H9 (cell line): ENCODE measurements around the gene DBET. TPM values are rescaled to one million over a fixed set of nuclear protein-coding genes. Genes with fewer than 3 reads are reported as not detected.
"Not testable (repeated sequence)": the region's sequence is repeated elsewhere in the genome, so short reads cannot be mapped to it uniquely, and the experiment has no call there.

Experiments
- DNase-seq: peaks from one replicate; pipeline ENCODE4 v3.0.0-alpha.2; 2017
- H2AFZ ChIP-seq: one replicate; pipeline ENCODE4 v1.6.1; 2013; ENCODE audit warnings: mild to moderate bottlenecking, low read length, control low read depth, moderate library complexity
- H2AK5ac ChIP-seq: 2 replicates; pipeline ENCODE4 v1.6.1; 2013; ENCODE audit warnings: low read length, control low read depth, mixed read lengths; ENCODE audit not compliant: insufficient read length
- H2BK120ac ChIP-seq: one replicate; pipeline ENCODE4 v1.6.1; 2013; ENCODE audit warnings: low read depth, mild to moderate bottlenecking, low read length, control low read depth, inconsistent platforms; ENCODE audit not compliant: poor library complexity, severe bottlenecking
- H2BK12ac ChIP-seq: 2 replicates; pipeline ENCODE4 v1.6.1; 2013; ENCODE audit warnings: low read length, control low read depth, mixed read lengths, low read depth; ENCODE audit not compliant: insufficient read length
- H2BK15ac ChIP-seq: 2 replicates; pipeline ENCODE4 v1.6.1; 2013; ENCODE audit warnings: low read depth, low read length, control low read depth
- H2BK20ac ChIP-seq: one replicate; pipeline ENCODE4 v1.6.1; 2013; ENCODE audit warnings: low read depth, mild to moderate bottlenecking, low read length, control low read depth, inconsistent platforms; ENCODE audit not compliant: poor library complexity, severe bottlenecking
- H2BK5ac ChIP-seq: 2 replicates; pipeline ENCODE4 v1.6.1; 2013; ENCODE audit warnings: low read length, control low read depth, mixed read lengths; ENCODE audit not compliant: insufficient read length
- H3K14ac ChIP-seq: 2 replicates; pipeline ENCODE4 v1.6.1; 2013; ENCODE audit warnings: low read length, control low read depth; ENCODE audit not compliant: insufficient read depth
- H3K18ac ChIP-seq: 2 replicates; pipeline ENCODE4 v1.6.1; 2013; ENCODE audit warnings: low read depth, mild to moderate bottlenecking, mixed read lengths, low read length, control low read depth; ENCODE audit not compliant: insufficient read length
- H3K23ac ChIP-seq: 2 replicates; pipeline ENCODE4 v1.6.1; 2013; ENCODE audit warnings: low read length, control low read depth, mixed read lengths, low read depth; ENCODE audit not compliant: insufficient read length
- H3K23me2 ChIP-seq: 2 replicates; pipeline ENCODE4 v1.6.1; 2013; ENCODE audit warnings: low read depth, mild to moderate bottlenecking, mixed read lengths, low read length, control low read depth; ENCODE audit not compliant: insufficient read length, poor library complexity, severe bottlenecking
- H3K27ac ChIP-seq: 2 replicates; pipeline ENCODE4 v1.5.1; 2013; ENCODE audit warnings: low read length, control low read depth, mixed read lengths, low read depth; ENCODE audit not compliant: insufficient read length
- H3K27me3 ChIP-seq: 2 replicates; pipeline ENCODE4 v1.6.1; 2013; ENCODE audit warnings: low read length, control low read depth, inconsistent platforms; ENCODE audit not compliant: insufficient read depth
- H3K4ac ChIP-seq: 2 replicates; pipeline ENCODE4 v1.6.1; 2013; ENCODE audit warnings: low read depth, mild to moderate bottlenecking, control low read depth, inconsistent platforms, low read length, moderate library complexity
- H3K4me1 ChIP-seq: 2 replicates; pipeline ENCODE4 v1.6.1; 2013; ENCODE audit warnings: low read length, control low read depth, inconsistent platforms; ENCODE audit not compliant: insufficient read depth
- H3K4me2 ChIP-seq: 2 replicates; pipeline ENCODE4 v1.6.1; 2013; ENCODE audit warnings: low read length, control low read depth, mixed read lengths; ENCODE audit not compliant: insufficient read length, insufficient read depth
- H3K56ac ChIP-seq: 2 replicates; pipeline ENCODE4 v1.6.1; 2013; ENCODE audit warnings: low read depth, mild to moderate bottlenecking, mixed read lengths, low read length, control low read depth; ENCODE audit not compliant: insufficient read length
- H3K79me1 ChIP-seq: 2 replicates; pipeline ENCODE4 v1.6.1; 2013; ENCODE audit warnings: low read depth, mild to moderate bottlenecking, moderate library complexity, low read length, control low read depth, inconsistent platforms; ENCODE audit not compliant: insufficient read depth, poor library complexity, severe bottlenecking
- H3K79me2 ChIP-seq: 2 replicates; pipeline ENCODE4 v1.6.1; 2013; ENCODE audit warnings: low read length, control low read depth, inconsistent platforms; ENCODE audit not compliant: insufficient read depth
- H3K9ac ChIP-seq: 2 replicates; pipeline ENCODE4 v1.6.1; 2013; ENCODE audit warnings: low read length, control low read depth, mixed read lengths; ENCODE audit not compliant: insufficient read length; ENCODE audit errors: extremely low read depth
- H3K9me3 ChIP-seq: one replicate; pipeline ENCODE4 v1.6.1; 2013; ENCODE audit warnings: low read depth, low read length, inconsistent platforms; ENCODE audit not compliant: control insufficient read depth
- H3T11ph ChIP-seq: one replicate; pipeline ENCODE4 v1.6.1; 2013; ENCODE audit warnings: mild to moderate bottlenecking, low read length, control low read depth, inconsistent platforms
- H4K20me1 ChIP-seq: one replicate; pipeline ENCODE4 v1.6.1; 2013; ENCODE audit not compliant: control insufficient read depth, insufficient read length, insufficient read depth
- H4K5ac ChIP-seq: 2 replicates; pipeline ENCODE4 v1.6.1; 2013; ENCODE audit warnings: low read depth, mild to moderate bottlenecking, mixed read lengths, low read length, control low read depth; ENCODE audit not compliant: insufficient read length
- H4K8ac ChIP-seq: replicated peaks from 2 replicates; pipeline ENCODE4 v1.6.1; 2013; ENCODE audit warnings: low read length, control low read depth, mixed read lengths, low read depth; ENCODE audit not compliant: insufficient read length
- H4K91ac ChIP-seq: 2 replicates; pipeline ENCODE4 v1.6.1; 2013; ENCODE audit warnings: low read depth, mild to moderate bottlenecking, moderate library complexity, mixed read lengths, low read length, control low read depth; ENCODE audit not compliant: insufficient read length
- H3K27ac Mint-ChIP-seq, 3 experiments: 2 replicates in 2 of 3; 3 replicates in 1 of 3; pipeline ENCODE4 v1.8.0; 2020 to 2021; ENCODE audit warnings: mixed read lengths in 3 of 3, mild to moderate bottlenecking in 1 of 3, moderate library complexity in 1 of 3
- H3K27me3 Mint-ChIP-seq: 2 replicates; pipeline ENCODE4 v1.8.0; 2021; ENCODE audit warnings: low read depth, mild to moderate bottlenecking, moderate library complexity, mixed read lengths
- H3K36me3 Mint-ChIP-seq, 3 experiments: 2 replicates in 2 of 3; 3 replicates in 1 of 3; pipeline ENCODE4 v1.8.0; 2020 to 2021; ENCODE audit warnings: low read depth in 3 of 3, mixed read lengths in 3 of 3; ENCODE audit not compliant: insufficient read depth in 1 of 3
- H3K4me1 Mint-ChIP-seq, 2 experiments: 2 replicates each; pipeline ENCODE4 v1.8.0; 2020; ENCODE audit warnings: mixed read lengths in 2 of 2
- H3K4me3 Mint-ChIP-seq, 2 experiments: 2 replicates in 1 of 2; 3 replicates in 1 of 2; pipeline ENCODE4 v1.8.0; 2020 to 2021; ENCODE audit warnings: mild to moderate bottlenecking in 2 of 2, mixed read lengths in 2 of 2, moderate library complexity in 1 of 2
- H3K9me3 Mint-ChIP-seq, 2 experiments: 2 replicates in 1 of 2; 3 replicates in 1 of 2; pipeline ENCODE4 v1.8.0; 2020; ENCODE audit warnings: mild to moderate bottlenecking in 2 of 2, mixed read lengths in 2 of 2, moderate library complexity in 1 of 2
- WGBS: extraction: QIAGEN DNeasy Blood & Tissue Kit; methylation state at CpG from one replicate; pipeline ENCODE4 v1.1.7; 2013; ENCODE audit warnings: missing lambda C conversion rate, low lambda C conversion rate, mixed read lengths; ENCODE audit not compliant: insufficient read length; ENCODE audit errors: extremely low coverage; 5-methylcytosine and 5-hydroxymethylcytosine counted together
- total RNA-seq: library from RNA; stranded (reverse); gene quantifications from 2 replicates; pipeline ENCODE4 v1.2.1, GENCODE V29; 2021

Gene DBET
- total RNA-seq, 1 experiment from 2014 or later = not detected

- not testable (repeated sequence) for H2BK5ac ChIP-seq, H3K27me3 Mint-ChIP-seq, H2BK20ac ChIP-seq, H4K8ac ChIP-seq, H3K4me2 ChIP-seq, H2AFZ ChIP-seq, H4K91ac ChIP-seq, H2AK5ac ChIP-seq, H3K14ac ChIP-seq, H3K79me1 ChIP-seq, H2BK12ac ChIP-seq, H3K23me2 ChIP-seq, H2BK15ac ChIP-seq, H4K5ac ChIP-seq, DNase-seq, H3K27ac ChIP-seq, H4K20me1 ChIP-seq, H3K79me2 ChIP-seq, H2BK120ac ChIP-seq, H3K9ac ChIP-seq, H3K4ac ChIP-seq, H3K4me1 ChIP-seq, H3K36me3 Mint-ChIP-seq, H3K27me3 ChIP-seq, H3K56ac ChIP-seq, H3K4me1 Mint-ChIP-seq, H3K27ac Mint-ChIP-seq, H3K4me3 Mint-ChIP-seq, H3K23ac ChIP-seq, H3K18ac ChIP-seq, H3T11ph ChIP-seq
- H3K9me3 Mint-ChIP-seq = peaks cover 14 to 18% of the 10 kb centered on the region in 2 experiments
- peaks cover 49% of the 10 kb centered on the region for H3K9me3 ChIP-seq
- no CpG with 5 or more reads among the region's 3 CpGs for WGBS
Measured at GRCh38 chr4:190112879-190113278, 48.6 kb downstream of the DBET start.

- H4K5ac ChIP-seq, H3K27ac ChIP-seq, H2BK12ac ChIP-seq, H2AFZ ChIP-seq, H4K91ac ChIP-seq, H3K27me3 ChIP-seq, H3K4me2 ChIP-seq, H3K27ac Mint-ChIP-seq, H4K8ac ChIP-seq, H3K14ac ChIP-seq, H3K36me3 Mint-ChIP-seq, H3K23ac ChIP-seq, H3K4ac ChIP-seq, H3K4me1 ChIP-seq, H3K56ac ChIP-seq, H2BK20ac ChIP-seq, H3K23me2 ChIP-seq, H3K4me1 Mint-ChIP-seq, H3K9ac ChIP-seq, DNase-seq, H3K18ac ChIP-seq, H3K79me2 ChIP-seq, H2BK15ac ChIP-seq, H3K27me3 Mint-ChIP-seq, H2AK5ac ChIP-seq, H2BK5ac ChIP-seq, H3K4me3 Mint-ChIP-seq, H2BK120ac ChIP-seq, H3K79me1 ChIP-seq, H3T11ph ChIP-seq, H4K20me1 ChIP-seq: not testable (repeated sequence)
- H3K9me3 Mint-ChIP-seq = peaks cover 20 to 26% of the 10 kb centered on the region in 2 experiments
- H3K9me3 ChIP-seq = peaks cover 27% of the 10 kb centered on the region
- no CpG with 5 or more reads among the region's 3 CpGs for WGBS
Measured at GRCh38 chr4:190114991-190115390, 50.7 kb downstream of the DBET start.
